Glomerular visceral epithelial cell (primary cell): ENCODE measurements around the gene PARN.
"Not testable (repeated sequence)": the region's sequence is repeated elsewhere in the genome, so short reads cannot be mapped to it uniquely, and the experiment has no call there.

Source experiments
- DNase-seq: peaks from one replicate; pipeline ENCODE4 v3.0.0-alpha.2; 2016; ENCODE audit errors: extremely low spot score

Gene PARN

GRCh38 chr16:14472357-14472756 is 157.7 kb downstream of the PARN start:
- no peak for DNase-seq

- DNase-seq = no peak
These were observed 159.3 kb downstream of the PARN start for GRCh38 chr16:14470788-14471187.

- no peak for DNase-seq
These were observed 164.3 kb downstream of the PARN start for GRCh38 chr16:14465799-14466198.

DNA sequence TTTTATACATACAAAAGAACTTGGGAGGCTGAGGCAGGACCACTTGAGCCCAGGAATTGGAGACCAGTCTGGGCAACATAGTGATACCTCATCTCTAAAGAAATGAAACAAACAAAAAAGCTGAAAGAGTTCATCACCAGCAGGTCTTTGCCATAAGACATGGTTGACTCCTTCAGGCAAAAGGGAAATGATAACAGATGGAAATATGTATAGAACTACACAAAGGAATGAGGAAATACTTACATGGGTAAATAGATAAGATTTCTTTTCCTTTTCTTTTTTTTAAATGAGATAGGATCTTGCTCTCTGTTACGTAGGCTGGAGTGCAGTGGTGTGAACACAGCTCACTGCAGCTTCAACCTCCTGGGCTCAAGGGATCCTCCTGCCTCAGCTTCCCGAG is 165.3 kb downstream of the PARN start:
- no peak for DNase-seq

GRCh38 chr16:14464192-14464591 is 165.9 kb downstream of the PARN start:
- DNase-seq = no peak

GRCh38 chr16:14462811-14463210 is 167.2 kb downstream of the PARN start:
- peak; percentile 7 for DNase-seq

DNA sequence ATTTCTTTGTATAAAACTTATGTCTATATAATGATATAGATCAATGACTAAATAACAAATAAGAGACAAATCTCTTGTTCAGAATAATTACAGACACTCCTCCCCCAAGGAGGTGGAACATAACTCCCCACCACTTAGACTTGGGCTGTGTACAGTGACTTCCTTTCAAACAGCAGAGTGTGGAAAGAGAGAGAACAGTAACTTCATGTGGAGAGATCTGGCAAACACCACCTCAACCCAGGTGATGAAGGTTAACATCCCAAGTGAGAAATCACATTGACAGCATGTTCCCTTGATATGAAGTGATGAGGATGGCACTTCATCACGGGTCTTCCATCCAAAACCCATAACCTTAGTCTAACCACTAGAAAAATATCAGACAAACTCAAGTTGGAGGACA is 169.3 kb downstream of the PARN start:
- no peak for DNase-seq

- no peak for DNase-seq
These were observed 171.5 kb downstream of the PARN start for GRCh38 chr16:14458576-14458975.

- no peak for DNase-seq
These were observed 173.1 kb downstream of the PARN start for GRCh38 chr16:14456793-14457481.

DNA sequence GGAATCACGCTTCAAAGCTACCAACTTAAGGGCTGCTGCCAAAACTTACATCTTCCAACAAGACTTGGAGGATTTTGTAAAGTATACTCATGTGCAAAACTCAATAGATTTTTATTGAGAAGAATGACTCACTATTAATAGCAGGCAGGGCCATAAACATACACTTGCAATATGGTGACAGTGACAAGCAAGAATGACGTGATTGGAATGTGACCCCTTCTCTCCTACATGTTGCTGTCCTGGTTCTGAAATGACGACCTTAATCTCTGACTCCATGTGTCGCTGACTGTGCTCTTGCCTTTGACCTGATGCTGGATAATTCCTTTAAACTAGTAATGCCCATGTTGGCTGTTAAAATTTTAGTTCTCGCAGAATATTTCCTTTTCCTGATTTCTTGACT is 174.5 kb downstream of the PARN start:
- no peak for DNase-seq

DNA sequence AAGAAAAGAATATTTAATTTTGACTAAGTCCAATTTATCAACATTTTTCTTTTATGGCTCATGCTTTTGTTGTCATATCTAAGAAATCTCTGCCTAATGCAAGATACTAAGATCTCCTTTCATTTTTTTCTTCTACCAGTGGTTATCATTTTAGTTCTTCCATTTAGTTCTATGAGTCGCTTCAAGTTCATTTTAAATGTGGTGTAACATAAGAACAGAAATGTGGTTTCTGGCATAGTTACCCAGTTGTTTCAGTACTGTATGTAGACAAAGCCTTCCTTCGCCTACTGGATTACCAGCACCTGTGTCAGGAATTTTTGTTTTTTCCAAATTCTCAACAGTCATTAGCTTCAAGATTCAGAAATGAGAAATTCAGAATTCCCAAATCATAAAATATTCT is 175.7 kb downstream of the PARN start:
- no peak for DNase-seq

DNA sequence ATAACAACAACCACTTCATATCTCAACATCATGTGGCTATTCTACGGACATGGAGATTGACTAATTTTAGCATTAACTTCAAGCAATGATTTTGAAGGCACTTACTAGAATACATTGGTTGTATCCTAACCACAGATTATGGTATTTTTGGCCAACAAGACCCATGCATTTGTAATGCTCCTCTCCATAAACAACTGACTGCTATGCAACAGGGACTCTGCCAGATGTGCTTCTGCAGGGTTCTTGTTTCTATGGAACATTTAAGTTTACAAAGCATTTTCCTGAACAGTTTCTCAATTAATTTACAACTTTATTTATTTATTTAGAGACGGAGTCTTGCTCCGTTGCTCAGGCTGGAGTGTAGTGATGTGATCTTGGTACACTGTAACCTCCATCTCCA is 178.0 kb downstream of the PARN start:
- no peak for DNase-seq

GRCh38 chr16:14450846-14451245 is 179.2 kb downstream of the PARN start:
- DNase-seq = no peak

- DNase-seq = no peak
These were observed 180.1 kb downstream of the PARN start for GRCh38 chr16:14449790-14450480.

DNA sequence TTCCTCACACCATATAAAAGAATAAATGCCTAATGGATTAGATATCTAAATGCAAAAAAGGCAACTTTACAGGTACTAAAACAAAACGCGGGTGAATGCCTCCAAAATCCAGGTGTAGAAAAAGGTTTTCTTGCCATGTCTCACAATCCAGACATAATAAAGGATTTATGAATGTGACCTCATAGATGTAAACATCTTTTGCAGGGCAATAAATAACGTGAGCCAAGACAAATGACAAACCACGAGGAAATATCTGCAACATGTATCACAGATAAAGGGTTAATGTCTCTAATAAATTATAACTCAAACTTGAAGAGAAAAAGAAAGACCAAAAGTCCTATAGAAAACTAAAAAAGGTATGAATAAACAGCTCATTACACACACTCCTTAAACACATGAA is 180.7 kb downstream of the PARN start:
- DNase-seq = no peak

- no peak for DNase-seq
These were observed 181.2 kb downstream of the PARN start for GRCh38 chr16:14448879-14449278.

DNA sequence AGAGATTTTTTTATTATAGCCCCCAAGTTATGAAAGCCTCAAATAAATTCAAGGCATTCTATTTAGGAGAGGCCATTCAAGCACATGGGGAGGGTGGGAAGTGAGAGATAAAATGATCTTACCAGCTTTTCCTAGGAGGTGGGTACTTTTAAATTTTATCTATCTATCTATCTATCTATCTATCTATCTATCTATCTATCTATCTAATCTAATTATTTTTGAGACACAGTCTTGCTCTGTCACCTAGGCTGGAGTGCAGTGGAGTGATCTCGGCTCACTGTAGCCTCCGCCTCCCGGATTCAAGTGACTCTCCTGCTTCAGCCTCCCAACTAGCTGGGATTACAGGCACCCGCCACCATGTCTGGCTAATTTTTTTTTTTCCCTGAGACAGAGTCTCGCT is 182.3 kb downstream of the PARN start:
- no peak for DNase-seq

DNA sequence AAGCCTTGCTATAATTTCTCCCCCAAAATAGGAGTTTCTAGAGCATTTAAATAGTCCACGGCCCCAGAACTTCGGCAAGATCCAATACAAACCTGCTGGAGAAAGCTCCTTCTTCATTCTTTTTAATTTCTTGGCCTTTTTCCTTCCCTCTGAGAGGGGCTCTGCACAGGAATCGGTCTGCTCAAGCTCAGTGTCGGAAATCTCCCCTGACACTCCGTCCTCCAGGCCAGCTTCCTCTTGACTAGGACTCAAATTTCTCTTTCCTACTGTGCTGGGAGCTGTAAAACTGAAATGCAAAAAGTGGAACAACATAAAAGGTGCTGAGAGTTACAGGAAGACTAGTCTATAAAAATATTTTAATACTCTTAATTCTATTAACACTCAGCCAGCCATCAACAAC is 183.3 kb downstream of the PARN start:
- DNase-seq = no peak

- DNase-seq = no peak
These were observed 183.9 kb downstream of the PARN start for GRCh38 chr16:14445937-14446715.

DNA sequence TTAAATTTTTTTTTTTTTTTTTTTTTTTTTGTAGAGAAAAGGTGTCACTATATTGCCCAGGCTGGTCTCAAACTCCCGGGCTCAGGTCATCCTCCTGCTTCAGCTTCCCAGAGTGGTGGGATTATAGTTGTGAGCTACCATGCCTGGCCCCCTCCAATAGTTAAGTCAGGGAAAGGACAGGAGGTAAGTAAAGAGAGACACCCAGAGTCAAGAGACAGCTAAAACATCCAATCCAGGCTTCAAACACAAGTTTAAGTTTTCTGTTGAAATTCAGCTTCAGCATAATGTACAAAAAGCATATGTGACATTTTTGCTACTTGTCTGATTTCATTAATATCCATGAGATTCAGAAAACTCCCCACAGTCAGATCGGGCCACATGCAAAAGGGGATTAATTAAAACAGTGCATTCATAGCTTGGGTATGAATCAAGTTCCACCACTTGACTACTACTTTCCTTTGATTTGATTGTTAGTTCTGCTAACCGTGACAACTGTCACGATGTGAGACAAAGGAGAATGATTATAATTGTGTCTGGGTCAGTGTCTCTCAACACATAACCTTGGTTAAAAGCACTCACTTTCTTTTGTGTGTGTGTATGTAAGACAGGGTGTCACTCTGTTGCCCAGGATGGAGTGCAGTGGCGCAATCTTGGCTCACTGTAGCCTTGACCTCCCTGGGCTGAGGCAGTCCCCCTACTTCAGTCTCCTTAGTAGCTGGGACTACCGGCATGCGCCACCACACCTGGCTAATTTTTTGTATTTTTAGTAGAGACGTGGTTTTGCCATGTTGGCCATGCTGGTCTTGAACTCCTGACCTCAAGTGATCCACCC is 184.9 kb downstream of the PARN start:
- no peak for DNase-seq

- not testable (repeated sequence) for DNase-seq
These were observed 188.5 kb downstream of the PARN start for GRCh38 chr16:14441533-14441932.

DNA sequence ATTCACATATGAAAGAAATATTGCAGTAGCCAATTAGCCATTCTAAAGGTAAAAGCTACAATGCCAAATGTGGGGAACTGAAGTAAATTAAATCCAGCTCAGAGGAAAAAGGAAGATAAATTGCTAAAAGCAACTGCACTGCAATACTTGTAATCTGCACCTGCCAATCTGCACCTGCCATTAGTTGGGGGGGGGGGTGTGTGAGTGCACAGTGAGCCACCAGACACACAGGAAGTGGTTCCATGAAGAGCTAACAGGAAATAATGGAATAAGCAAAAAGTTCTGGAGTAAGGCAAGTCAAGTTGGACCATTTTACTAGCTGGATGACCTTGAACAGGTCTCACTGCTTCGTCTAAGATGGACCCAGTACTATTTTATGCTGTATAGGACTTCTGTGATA is 191.8 kb downstream of the PARN start:
- no peak for DNase-seq
